Smooth muscle cell (in vitro differentiated cells): ENCODE measurements around the gene C5. TPM values are rescaled to one million over a fixed set of nuclear protein-coding genes. Genes with fewer than 3 reads are reported as not detected.

Experiments used
- DNase-seq: peaks from one replicate; lab custom pipeline; 2025; ENCODE audit not compliant: unreplicated experiment; lab: John Stamatoyannopoulos, UW
- H2AFZ ChIP-seq: fragments of 200-600 bp; sonication (generic); 2 replicates; pipeline ENCODE4 v1.6.0; 2016; ENCODE audit warnings: antibody characterized with exemption, low read depth, mild to moderate bottlenecking
- H3F3A ChIP-seq: fragments of 200-600 bp; sonication (generic); 2 replicates; pipeline ENCODE4 v1.6.0; 2017; ENCODE audit warnings: antibody characterized with exemption, low read depth
- H3K27ac ChIP-seq: fragments of 200-600 bp; sonication (generic); 2 replicates; pipeline ENCODE4 v1.5.1; 2016; ENCODE audit warnings: low read depth, mild to moderate bottlenecking
- H3K27me3 ChIP-seq: fragments of 200-600 bp; sonication (generic); 2 replicates; pipeline ENCODE4 v1.6.1; 2016; ENCODE audit warnings: low read depth, mild to moderate bottlenecking
- H3K36me3 ChIP-seq: fragments of 200-600 bp; sonication (generic); 2 replicates; pipeline ENCODE4 v1.5.1; 2016; ENCODE audit warnings: low read depth
- H3K4me1 ChIP-seq: fragments of 200-600 bp; sonication (generic); 2 replicates; pipeline ENCODE4 v1.5.1; 2016; ENCODE audit warnings: low read depth
- H3K4me2 ChIP-seq: fragments of 200-600 bp; sonication (generic); 2 replicates; pipeline ENCODE4 v1.6.0; 2016; ENCODE audit warnings: mild to moderate bottlenecking
- H3K4me3 ChIP-seq: fragments of 200-600 bp; sonication (generic); 2 replicates; pipeline ENCODE4 v1.5.1; 2016; ENCODE audit warnings: mild to moderate bottlenecking
- H3K79me2 ChIP-seq: fragments of 200-600 bp; sonication (generic); 2 replicates; pipeline ENCODE4 v1.6.0; 2016; ENCODE audit warnings: low read depth, mild to moderate bottlenecking
- H3K9ac ChIP-seq: fragments of 200-600 bp; sonication (generic); 2 replicates; pipeline ENCODE4 v1.6.0; 2016; ENCODE audit warnings: low read depth
- H3K9me3 ChIP-seq: fragments of 200-600 bp; sonication (generic); replicated peaks from 2 replicates; pipeline ENCODE4 v1.5.1; 2016; ENCODE audit warnings: low read depth
- H4K20me1 ChIP-seq: fragments of 200-600 bp; sonication (generic); 2 replicates; pipeline ENCODE4 v1.6.0; 2016; ENCODE audit warnings: low read depth
- CTCF ChIP-seq: fragments of 200-600 bp; sonication (generic); IDR thresholded peaks from 2 replicates; pipeline ENCODE4 v1.5.1; 2017; ENCODE audit warnings: borderline replicate concordance, mild to moderate bottlenecking, antibody characterized with exemption; ENCODE audit not compliant: insufficient read depth, poor library complexity, severe bottlenecking
- WGBS: methylation state at CpG from one replicate; pipeline ENCODE4 v1.1.7; 2016; ENCODE audit warnings: low lambda C conversion rate; 5-methylcytosine and 5-hydroxymethylcytosine counted together
- polyA plus RNA-seq: library from polyadenylated mRNA; unstranded; fragments of >200 nt; fragmentation: Nextera tagmentation; extraction: Ambion mirVana; gene quantifications from 2 replicates; pipeline ENCODE4 v1.2.1, GENCODE V29; 2016
- total RNA-seq: library from RNA; depleted of rRNA; stranded (reverse); fragments of >200 nt; gene quantifications from 2 replicates; pipeline ENCODE4 v1.2.3, GENCODE V29; 2014

C5 gene
- total and polyA plus RNA-seq, 2 experiments from 2014 or later = 0.57 to 0.76 TPM

- TF ChIP-seq CTCF = no peak
- no peak for DNase-seq
- peak overlapping the region; percentile 30 for H3K4me2 ChIP-seq
Measured at GRCh38 chr9:120970244-120970643, 79.8 kb downstream of the C5 start.

DNA sequence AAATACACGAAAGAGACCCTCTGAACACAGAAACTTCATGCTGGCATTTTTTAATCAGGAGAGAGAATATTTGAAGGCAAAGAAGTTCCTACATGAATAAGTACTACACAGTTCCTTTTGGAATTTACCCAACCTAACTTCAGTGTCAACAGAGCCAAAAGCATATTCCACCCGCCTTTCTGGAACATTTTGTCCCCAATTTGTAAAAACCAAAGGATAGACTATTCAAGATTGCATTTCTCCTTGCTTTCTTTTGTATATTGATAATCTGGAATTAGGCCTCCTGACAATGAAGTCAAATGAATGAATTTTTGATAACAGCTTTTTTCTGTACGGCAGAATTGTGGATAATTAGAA, 84.1 kb downstream of the C5 start:
- Histone ChIP-seq H3K4me2 (no peak overlapping the region), H3F3A (no peaks in the 10 kb centered on the region), H4K20me1 (no peaks in the 10 kb centered on the region), H3K36me3 (no peaks in the 10 kb centered on the region), H3K27ac (no peak overlapping the region), H3K9ac (no peak overlapping the region), H2AFZ (no peak overlapping the region), H3K27me3 (no peaks in the 10 kb centered on the region), H3K79me2 (no peaks in the 10 kb centered on the region), H3K9me3 (no peaks in the 10 kb centered on the region), H3K4me3 (no peak overlapping the region), H3K4me1 (peaks cover 15% of the 10 kb centered on the region)
- no peak for TF ChIP-seq CTCF
- WGBS = 85% methylated on average over 3 of the region's 3 CpGs
- DNase-seq = no peak

More at GRCh38 chr9:120970244-120970643, 79.8 kb downstream of the C5 start:
- no peaks in the 10 kb centered on the region for H4K20me1 ChIP-seq
- H3K79me2 ChIP-seq = no peaks in the 10 kb centered on the region
- no peak overlapping the region for H2AFZ ChIP-seq
- H3K4me1 ChIP-seq = peaks cover 16% of the 10 kb centered on the region
- peaks cover 4% of the 10 kb centered on the region for H3F3A ChIP-seq
- H3K27ac ChIP-seq = peak overlapping the region; percentile 11
- H3K4me3 ChIP-seq = no peak overlapping the region
- WGBS = 40% methylated on average over 3 of the region's 3 CpGs
- H3K9ac ChIP-seq = no peak overlapping the region
- H3K36me3 ChIP-seq = no peaks in the 10 kb centered on the region
- H3K27me3 ChIP-seq = no peaks in the 10 kb centered on the region
- H3K9me3 ChIP-seq = no peaks in the 10 kb centered on the region

GRCh38 chr9:120965344-120966012, 84.6 kb downstream of the C5 start:
- Histone ChIP-seq H3K27me3 (no peaks in the 10 kb centered on the region), H3K79me2 (no peaks in the 10 kb centered on the region), H3K4me2 (no peak overlapping the region), H3K36me3 (no peaks in the 10 kb centered on the region), H3F3A (no peaks in the 10 kb centered on the region), H3K27ac (no peak overlapping the region), H4K20me1 (no peaks in the 10 kb centered on the region), H3K9ac (no peak overlapping the region), H3K4me3 (no peak overlapping the region), H2AFZ (no peak overlapping the region), H3K9me3 (no peaks in the 10 kb centered on the region), H3K4me1 (peaks cover 15% of the 10 kb centered on the region)
- WGBS = 73% methylated on average over 4 of the region's 4 CpGs
- TF ChIP-seq CTCF = no peak
- no peak for DNase-seq

DNA sequence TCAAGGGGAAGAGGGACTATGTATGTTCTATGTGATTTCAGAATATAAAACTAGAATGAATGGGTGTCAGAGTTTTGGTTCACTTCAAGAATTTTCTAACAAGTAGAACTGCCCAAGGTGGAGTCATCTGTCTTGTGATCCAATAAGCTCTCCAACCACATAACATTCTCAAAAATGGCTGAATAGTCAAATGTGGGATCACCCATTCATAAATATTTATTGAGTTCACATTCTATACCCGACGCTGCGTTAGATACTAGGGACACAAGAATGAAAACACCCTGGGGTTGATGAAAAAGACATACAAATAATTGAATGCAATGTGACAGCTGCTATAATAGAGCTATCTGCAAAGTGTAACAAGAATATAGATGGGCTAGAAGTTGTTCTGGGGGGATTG, 88.1 kb downstream of the C5 start:
- H3K9me3 ChIP-seq = no peaks in the 10 kb centered on the region
- H3K4me2 ChIP-seq = no peak overlapping the region
- DNase-seq = no peak
- no peak overlapping the region for H2AFZ ChIP-seq
- no peak overlapping the region for H3K27ac ChIP-seq
- H3K4me1 ChIP-seq = peaks cover 15% of the 10 kb centered on the region
- WGBS = 94% methylated on average over 3 of the region's 3 CpGs
- TF ChIP-seq CTCF = no peak
- no peaks in the 10 kb centered on the region for H3K27me3 ChIP-seq
- no peaks in the 10 kb centered on the region for H3K79me2 ChIP-seq
- no peaks in the 10 kb centered on the region for H3K36me3 ChIP-seq
- H3K4me3 ChIP-seq = no peak overlapping the region
- H4K20me1 ChIP-seq = no peaks in the 10 kb centered on the region
- H3F3A ChIP-seq = no peaks in the 10 kb centered on the region
- no peak overlapping the region for H3K9ac ChIP-seq
